GM23248 (cell line): Measurements from ENCODE around the gene OS9. TPM values are rescaled to one million over a fixed set of nuclear protein-coding genes. Genes with fewer than 3 reads are reported as not detected.
A peak's percentile ranks its signal among the peaks of the same experiment; 100 is the strongest.

Experiments used
- DNase-seq: peaks from one replicate; pipeline ENCODE4 v3.0.0-alpha.2; 2015
- H2AFZ ChIP-seq: fragments of 200-600 bp; sonication (generic); 2 replicates; pipeline ENCODE4 v1.6.1; 2016; ENCODE audit warnings: antibody characterized with exemption
- H3F3A ChIP-seq: fragments of 200-600 bp; sonication (generic); 2 replicates; pipeline ENCODE4 v1.6.1; 2016; ENCODE audit warnings: mild to moderate bottlenecking, antibody characterized with exemption, mixed run types; ENCODE audit not compliant: insufficient read depth
- H3K27ac ChIP-seq: fragments of 200-600 bp; sonication (generic); 2 replicates; pipeline ENCODE4 v1.5.1; 2016; ENCODE audit warnings: mild to moderate bottlenecking
- H3K27me3 ChIP-seq: fragments of 200-600 bp; sonication (generic); replicated peaks from 2 replicates; pipeline ENCODE4 v1.6.1; 2016; ENCODE audit warnings: mild to moderate bottlenecking; ENCODE audit not compliant: insufficient read depth
- H3K36me3 ChIP-seq: fragments of 200-600 bp; sonication (generic); 2 replicates; pipeline ENCODE4 v1.6.1; 2016; ENCODE audit warnings: low read depth, mild to moderate bottlenecking
- H3K4me1 ChIP-seq: fragments of 200-600 bp; sonication (generic); 2 replicates; pipeline ENCODE4 v1.6.1; 2016; ENCODE audit warnings: mild to moderate bottlenecking; ENCODE audit not compliant: insufficient read depth
- H3K4me2 ChIP-seq: fragments of 200-600 bp; sonication (generic); one replicate; pipeline ENCODE4 v1.6.1; 2016; ENCODE audit warnings: mild to moderate bottlenecking; ENCODE audit not compliant: unreplicated experiment
- H3K4me3 ChIP-seq: fragments of 200-600 bp; sonication (generic); 2 replicates; pipeline ENCODE4 v1.5.1; 2016; ENCODE audit warnings: mild to moderate bottlenecking
- H3K79me2 ChIP-seq: fragments of 200-600 bp; sonication (generic); 2 replicates; pipeline ENCODE4 v1.6.1; 2016; ENCODE audit warnings: mild to moderate bottlenecking; ENCODE audit not compliant: insufficient read depth
- H3K9ac ChIP-seq: fragments of 200-600 bp; sonication (generic); 2 replicates; pipeline ENCODE4 v1.6.1; 2016; ENCODE audit warnings: mild to moderate bottlenecking
- H3K9me2 ChIP-seq: fragments of 200-600 bp; sonication (generic); 2 replicates; pipeline ENCODE4 v1.6.1; 2016; ENCODE audit warnings: mixed run types, mild to moderate bottlenecking, moderate library complexity; ENCODE audit not compliant: insufficient read depth
- H3K9me3 ChIP-seq: fragments of 200-600 bp; sonication (generic); one replicate; pipeline ENCODE4 v1.6.1; 2017; ENCODE audit warnings: low read depth
- H4K20me1 ChIP-seq: fragments of 200-600 bp; sonication (generic); 2 replicates; pipeline ENCODE4 v1.6.0; 2016; ENCODE audit not compliant: insufficient read depth
- EZH2 ChIP-seq: fragments of 200-600 bp; sonication (generic); IDR thresholded peaks from 2 replicates; pipeline ENCODE4 v1.6.1; 2018; ENCODE audit warnings: antibody characterized with exemption, mild to moderate bottlenecking; ENCODE audit not compliant: insufficient read depth, poor library complexity, severe bottlenecking
- EZH2phosphoT487 ChIP-seq: fragments of 200-600 bp; sonication (generic); IDR thresholded peaks from 2 replicates; pipeline ENCODE4 v1.6.1; 2018; ENCODE audit warnings: antibody characterized with exemption, moderate library complexity, mild to moderate bottlenecking, low read depth; ENCODE audit not compliant: insufficient read depth
- whole genome bisulfite sequencing, 2 experiments: methylation state at CpG; one replicate each; pipeline ENCODE4 v1.1.6; 2015 to 2017; ENCODE audit warnings: low lambda C conversion rate in 2 of 2, low coverage in 1 of 2; ENCODE audit errors: missing lambda C conversion rate in 2 of 2; 5-methylcytosine and 5-hydroxymethylcytosine counted together
- in situ Hi-C: fragments of 300-500 bp; cut with MboI; formaldehyde crosslinking; loops from 2 replicates; pipeline ENCODE4 v1.15.0; 2020
- polyA plus RNA-seq: library from polyadenylated mRNA; unstranded; fragments of >200 nt; fragmentation: Nextera tagmentation; extraction: Ambion mirVana; gene quantifications from 2 replicates; pipeline ENCODE4 v1.2.1, GENCODE V29; 2016
- total RNA-seq: library from RNA; depleted of rRNA; stranded (reverse); fragments of >200 nt; shearing (Covaris generic); gene quantifications from 2 replicates; pipeline ENCODE4 v1.2.3, GENCODE V29; 2014

Gene OS9
- total and polyA plus RNA-seq, 2 experiments from 2014 or later: 186 to 329 TPM

GRCh38 chr12:57744777-57745484, 51.0 kb downstream of the OS9 start, which contains the start of gene TSPAN31:
TSS of gene TSPAN31 (plus strand) at chr12:57745039. CDS start at chr12:57745155, 116 bp downstream.
- H3F3A ChIP-seq: peaks cover 25% of the 10 kb centered on the region
- WGBS, 2 experiments: 0 to 1% methylated on average over 29 of the region's 29 CpGs
- peak; percentile 99 for DNase-seq
- TF ChIP-seq EZH2phosphoT487 (no peak), EZH2 (no peak)
- in situ Hi-C loops: no loop called here
- peaks cover 18% of the 10 kb centered on the region for H3K79me2 ChIP-seq
- peaks cover 5% of the 10 kb centered on the region; the same call in 1 of the 2 replicates for H3K27me3 ChIP-seq
- H3K4me2 ChIP-seq: peak within 1 kb of the TSS; percentile 100
- no peaks in the 10 kb centered on the region for H3K9me3 ChIP-seq
- H3K27ac ChIP-seq: peak within 1 kb of the TSS; percentile 95
- no peaks in the 10 kb centered on the region for H4K20me1 ChIP-seq
- H3K36me3 ChIP-seq: peaks cover 11% of the 10 kb centered on the region; the same call in 1 of the 2 replicates
- H3K9ac ChIP-seq: peak within 1 kb of the TSS; percentile 98
- H2AFZ ChIP-seq: peak within 1 kb of the TSS; percentile 73
- peak within 1 kb of the TSS; percentile 99 for H3K4me3 ChIP-seq
- peaks cover 5% of the 10 kb centered on the region; the same call in 1 of the 2 replicates for H3K4me1 ChIP-seq
- H3K9me2 ChIP-seq: no peaks in the 10 kb centered on the region

GRCh38 chr12:57745485-57745881, 51.6 kb downstream of the OS9 start:
- TF ChIP-seq EZH2: no peak
- no peak for TF ChIP-seq EZH2phosphoT487
- peak; percentile 29 for DNase-seq
- in situ Hi-C loops: no loop called here
- H4K20me1 ChIP-seq: no peaks in the 10 kb centered on the region
- peaks cover 25% of the 10 kb centered on the region for H3F3A ChIP-seq
- H3K9ac ChIP-seq: peak overlapping the region; percentile 98
- 38 to 46% methylated on average over 8 of the region's 8 CpGs for WGBS, 2 experiments
- H2AFZ ChIP-seq: peak overlapping the region; percentile 73; the same call in 1 of the 2 replicates
- H3K27ac ChIP-seq: peak overlapping the region; percentile 95
- peaks cover 24% of the 10 kb centered on the region for H3K79me2 ChIP-seq
- H3K4me3 ChIP-seq: peak overlapping the region; percentile 99
- peaks cover 5% of the 10 kb centered on the region; the same call in 1 of the 2 replicates for H3K4me1 ChIP-seq
- H3K27me3 ChIP-seq: 0 out of 2 replicates have a peak, but pooled peaks cover 2% of the 10 kb centered on the region
- peaks cover 11% of the 10 kb centered on the region; the same call in 1 of the 2 replicates for H3K36me3 ChIP-seq
- H3K4me2 ChIP-seq: peak overlapping the region; percentile 100
- H3K9me3 ChIP-seq: no peaks in the 10 kb centered on the region
- H3K9me2 ChIP-seq: no peaks in the 10 kb centered on the region

GRCh38 chr12:57746025-57746424, 52.1 kb downstream of the OS9 start:
- no peaks in the 10 kb centered on the region for H3K27me3 ChIP-seq
- H3K27ac ChIP-seq: 0 out of 2 replicates have a peak overlapping the region, but pooled peaks have one; percentile 95
- H4K20me1 ChIP-seq: no peaks in the 10 kb centered on the region
- peaks cover 7% of the 10 kb centered on the region; the same call in 1 of the 2 replicates for H3K4me1 ChIP-seq
- H3K4me2 ChIP-seq: peak overlapping the region; percentile 100
- in situ Hi-C loops: no loop called here
- no peaks in the 10 kb centered on the region for H3K9me2 ChIP-seq
- 78 to 82% methylated on average over 3 of the region's 3 CpGs for WGBS, 2 experiments
- no peak overlapping the region for H2AFZ ChIP-seq
- peaks cover 29% of the 10 kb centered on the region for H3K79me2 ChIP-seq
- H3K36me3 ChIP-seq: peaks cover 11% of the 10 kb centered on the region; the same call in 1 of the 2 replicates
- H3K9me3 ChIP-seq: no peaks in the 10 kb centered on the region
- H3F3A ChIP-seq: peaks cover 25% of the 10 kb centered on the region
- no peak overlapping the region; the same call in 1 of the 2 replicates for H3K9ac ChIP-seq
- no peak for TF ChIP-seq EZH2phosphoT487
- TF ChIP-seq EZH2: no peak
- peak overlapping the region; percentile 99 for H3K4me3 ChIP-seq
- no peak for DNase-seq

GRCh38 chr12:57749061-57749460, 55.1 kb downstream of the OS9 start:
- 97 to 98% methylated on average over 5 of the region's 5 CpGs for WGBS, 2 experiments
- H3K4me3 ChIP-seq: no peak overlapping the region
- in situ Hi-C loops: no loop called here

More at GRCh38 chr12:57749061-57749460, 55.1 kb downstream of the OS9 start:
- H3K4me2 ChIP-seq: no peak overlapping the region
- peaks cover 9% of the 10 kb centered on the region; the same call in 1 of the 2 replicates for H3K4me1 ChIP-seq
- H4K20me1 ChIP-seq: no peaks in the 10 kb centered on the region
- no peaks in the 10 kb centered on the region for H3K9me2 ChIP-seq
- peaks cover 40% of the 10 kb centered on the region for H3K79me2 ChIP-seq
- DNase-seq: no peak
- peaks cover 11% of the 10 kb centered on the region; the same call in 1 of the 2 replicates for H3K36me3 ChIP-seq
- H3F3A ChIP-seq: peaks cover 34% of the 10 kb centered on the region
- no peaks in the 10 kb centered on the region for H3K9me3 ChIP-seq
- H2AFZ ChIP-seq: no peak overlapping the region
- TF ChIP-seq EZH2phosphoT487 (no peak), EZH2 (no peak)
- no peak overlapping the region for H3K27ac ChIP-seq
- no peak overlapping the region for H3K9ac ChIP-seq
- peaks cover 3% of the 10 kb centered on the region for H3K27me3 ChIP-seq
